NCI-H2081 (cell line): ENCODE measurements around the gene RAB17.

Experiments used
- DNase-seq, 2 experiments: peaks; one replicate each; lab custom pipeline; 2025; lab: John Stamatoyannopoulos, UW

RAB17 gene

DNA sequence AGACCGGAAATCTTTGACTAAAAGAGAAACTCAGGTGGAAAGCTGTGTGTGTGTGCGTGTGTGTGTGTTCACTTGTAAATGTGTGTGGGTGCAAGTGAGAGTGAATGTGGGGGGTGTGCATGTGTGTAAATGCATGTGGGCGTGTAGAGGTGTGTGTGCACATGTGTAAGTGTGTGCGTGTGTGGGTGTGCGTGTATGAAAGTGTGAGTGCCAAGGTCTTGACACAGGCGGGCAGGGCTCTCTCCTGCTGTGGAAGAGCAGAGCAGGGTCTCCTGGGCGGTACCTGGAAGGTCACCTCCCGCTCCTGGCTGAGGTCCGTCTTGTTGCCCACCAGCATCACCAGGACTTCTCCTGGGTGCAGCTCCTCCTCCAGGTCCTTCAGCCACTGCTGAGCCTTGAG lies 13.6 kb downstream of the RAB17 start:
- DNase-seq: no peak

DNA sequence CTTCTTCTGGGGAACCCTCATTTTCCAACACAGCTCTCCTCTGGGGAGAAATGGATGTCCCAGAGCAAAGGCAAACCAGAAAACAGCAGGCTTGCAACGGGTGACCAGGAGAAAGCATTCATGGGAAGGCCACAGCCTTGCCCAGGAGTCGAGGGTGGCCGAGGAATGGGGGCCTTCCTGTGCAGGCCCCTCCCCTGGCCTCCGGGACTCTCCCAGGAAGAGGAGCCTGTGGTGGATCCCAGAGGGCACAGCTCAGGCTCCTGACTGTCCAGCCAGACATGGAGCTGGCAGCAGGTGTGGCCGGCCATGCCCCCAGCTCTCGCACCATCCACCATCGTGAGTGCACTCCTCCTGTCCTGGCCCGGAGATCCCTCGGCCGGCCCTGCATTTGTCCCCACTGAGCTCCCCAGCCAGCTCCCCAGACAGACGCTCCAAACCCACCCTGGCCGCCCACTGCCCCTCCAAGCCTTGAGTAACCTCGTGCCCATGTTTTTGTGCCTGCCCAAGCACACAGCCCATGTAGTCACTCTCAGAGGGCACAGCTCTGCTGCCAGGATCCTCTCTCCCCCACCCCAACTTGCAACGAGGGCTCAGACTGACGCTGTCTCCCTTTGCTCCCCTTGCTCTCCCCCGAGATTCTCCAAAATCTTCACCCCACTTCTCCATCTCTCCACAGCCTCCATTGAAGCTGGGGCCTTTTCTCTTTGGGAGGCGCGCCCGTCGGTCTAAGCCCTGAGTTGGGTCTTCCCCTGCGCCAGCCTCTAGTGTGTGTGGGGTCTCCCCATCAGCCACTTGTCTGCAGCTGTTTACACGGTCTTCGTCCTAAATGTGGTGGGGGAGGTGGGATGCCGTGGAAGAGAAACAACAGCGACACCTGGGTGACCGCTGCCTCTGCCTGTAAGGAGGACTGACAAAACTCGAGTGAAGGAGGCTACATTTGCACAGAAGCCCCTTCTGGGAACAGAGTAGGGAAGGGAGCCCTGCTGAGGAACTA lies 14.4 kb downstream of the RAB17 start:
- DNase-seq: no peak

DNA sequence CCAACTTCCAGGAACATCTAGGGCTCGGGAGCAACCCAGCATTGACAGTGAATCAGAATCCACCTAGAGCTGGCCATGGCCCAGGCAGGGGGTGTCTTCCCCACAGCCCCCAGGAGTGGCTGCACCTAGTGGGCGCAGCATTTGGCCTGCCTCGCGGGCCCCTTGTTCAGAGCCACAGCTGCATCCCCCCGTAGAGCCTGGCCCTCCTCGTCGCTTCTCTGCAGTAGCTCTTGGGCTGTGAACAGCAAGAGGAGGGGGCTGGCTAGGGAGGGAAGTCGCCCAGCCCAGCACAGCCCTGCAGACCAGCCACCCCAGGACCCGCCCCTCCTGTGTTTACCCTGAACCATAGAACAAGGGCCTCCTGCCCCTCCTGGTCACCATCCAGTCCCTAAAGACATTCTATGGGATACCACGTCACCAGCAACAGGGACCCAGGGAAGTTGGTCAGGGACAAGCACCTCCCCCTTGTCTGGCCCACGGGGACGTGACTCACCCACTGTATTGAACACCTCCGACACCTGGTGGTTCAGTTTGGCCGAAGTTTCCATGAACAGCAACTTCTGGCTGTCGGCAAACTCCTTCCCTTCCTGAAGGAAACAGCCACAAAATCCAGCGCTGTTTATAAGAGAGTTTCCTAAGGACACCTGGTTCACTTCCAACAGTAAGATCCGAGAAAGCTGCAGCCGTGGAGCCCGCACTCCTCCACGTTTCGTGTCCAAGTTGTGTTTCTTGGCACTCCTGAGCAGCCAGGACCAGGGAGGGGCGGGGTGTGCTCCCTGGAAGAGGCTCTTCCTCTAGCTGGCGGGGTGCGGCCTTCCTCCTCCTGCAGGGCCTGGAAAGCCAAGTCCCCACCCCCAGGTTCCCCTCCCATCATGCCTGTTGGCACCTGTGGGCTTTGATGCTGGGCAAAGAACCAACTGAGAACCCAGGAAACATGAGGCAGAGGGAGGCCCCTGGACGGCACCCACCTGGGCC lies 15.4 kb downstream of the RAB17 start:
- DNase-seq: no peak

DNA sequence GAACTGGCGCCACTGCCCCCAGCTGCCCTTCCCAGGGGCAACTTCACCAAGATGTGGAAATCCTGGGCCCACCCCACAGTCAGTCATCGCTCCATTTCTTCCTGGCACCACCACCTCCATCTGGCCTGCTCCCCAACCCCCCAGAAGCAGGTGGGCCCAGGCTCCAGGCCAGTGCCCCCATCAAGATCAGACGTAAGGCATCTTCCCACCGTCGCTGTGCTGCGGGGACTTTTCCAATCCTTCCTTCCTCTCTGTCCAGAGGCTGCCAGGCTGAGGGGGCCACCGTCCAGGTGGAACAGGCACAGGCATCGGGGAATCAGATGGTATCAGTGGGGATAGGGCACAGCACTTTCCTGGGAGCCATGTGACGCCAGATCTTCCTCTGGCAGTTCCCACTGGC lies 16.1 kb downstream of the RAB17 start:
- no peak for DNase-seq

DNA sequence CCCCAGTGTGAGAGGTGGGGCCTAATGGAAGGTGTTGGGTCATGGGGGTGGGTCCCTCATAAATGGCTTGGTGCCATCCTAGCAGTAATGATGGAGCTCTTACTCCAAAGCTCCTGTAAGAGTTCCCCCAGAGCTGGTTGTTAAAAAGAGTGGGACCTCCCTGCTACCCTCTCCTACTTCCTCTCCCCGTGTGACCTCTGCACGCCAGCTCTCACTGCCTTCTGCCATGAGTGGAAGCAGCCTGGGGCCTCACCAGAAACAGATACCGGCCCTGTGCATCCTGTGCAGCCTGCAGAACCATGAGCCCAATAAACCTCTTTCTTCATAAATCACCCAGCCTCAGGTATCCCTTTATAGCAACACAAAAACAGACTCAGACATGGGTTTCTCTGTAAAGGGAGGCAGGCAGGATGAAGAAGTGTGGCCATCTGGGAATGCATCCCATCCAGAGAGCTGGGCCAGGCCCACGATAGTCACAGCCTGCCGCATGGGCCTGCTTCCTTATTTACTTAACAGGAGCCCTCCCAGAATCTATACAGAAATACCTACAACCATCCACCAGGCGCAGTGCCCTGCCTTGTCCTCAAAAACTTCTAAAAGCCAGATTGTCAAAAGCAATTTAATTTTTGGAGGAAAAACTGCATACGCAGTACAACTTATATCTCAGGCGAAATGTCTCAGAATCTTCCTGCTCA lies 16.7 kb downstream of the RAB17 start:
- no peak for DNase-seq

DNA sequence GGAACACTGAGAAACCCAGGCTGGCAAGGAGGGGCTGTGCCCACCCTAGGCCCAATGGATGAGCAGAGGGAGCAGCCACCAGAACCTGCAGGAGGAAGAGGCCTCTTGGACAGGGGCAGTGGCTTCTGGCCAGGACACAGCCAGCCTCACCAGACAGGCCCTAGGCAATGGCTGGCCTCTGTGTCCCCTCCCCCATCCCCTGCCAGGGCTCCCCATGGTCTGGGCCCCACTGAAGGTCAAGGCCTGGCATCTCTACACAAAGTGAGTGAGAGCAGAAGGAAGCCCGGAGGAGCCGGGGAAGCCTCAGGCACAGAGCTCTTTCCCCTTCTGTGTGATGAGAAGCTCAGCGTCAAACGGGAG lies 17.8 kb downstream of the RAB17 start:
- no peak for DNase-seq

DNA sequence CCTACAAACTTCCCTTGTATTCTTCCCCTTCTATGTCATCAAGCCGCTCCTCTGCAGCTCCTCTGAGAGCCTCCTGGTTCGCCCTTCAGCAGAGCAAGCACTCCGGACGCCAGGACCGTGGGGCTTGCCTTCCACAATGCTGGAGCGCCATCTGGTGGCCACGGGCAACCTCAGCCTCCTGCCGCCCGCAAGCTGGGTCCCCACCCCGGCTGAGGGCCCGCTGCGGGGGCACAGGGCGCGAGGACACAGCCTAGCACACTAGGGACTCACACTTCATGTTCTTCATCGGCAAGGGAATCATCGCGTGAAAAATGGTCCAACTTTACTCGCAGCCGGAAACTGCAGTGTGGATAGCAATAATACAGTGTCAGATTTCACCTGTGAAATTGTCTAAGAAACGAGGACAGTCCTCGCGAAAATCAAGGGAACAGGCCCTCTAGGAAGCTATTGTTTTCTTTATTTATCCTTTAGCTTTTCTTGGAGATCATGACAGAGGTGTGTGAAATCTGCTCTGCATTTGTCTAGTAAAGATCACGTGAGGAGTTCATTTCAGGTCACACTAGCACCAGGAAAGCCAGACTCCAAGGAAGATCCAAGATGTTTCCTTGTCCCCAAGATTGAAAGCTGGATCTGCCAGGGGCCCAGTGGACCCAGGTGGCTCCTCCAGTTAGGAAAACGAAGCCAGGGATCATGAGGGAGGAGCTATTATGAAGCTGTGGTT lies 18.4 kb downstream of the RAB17 start:
- DNase-seq: peak; percentile 76 to 86

DNA sequence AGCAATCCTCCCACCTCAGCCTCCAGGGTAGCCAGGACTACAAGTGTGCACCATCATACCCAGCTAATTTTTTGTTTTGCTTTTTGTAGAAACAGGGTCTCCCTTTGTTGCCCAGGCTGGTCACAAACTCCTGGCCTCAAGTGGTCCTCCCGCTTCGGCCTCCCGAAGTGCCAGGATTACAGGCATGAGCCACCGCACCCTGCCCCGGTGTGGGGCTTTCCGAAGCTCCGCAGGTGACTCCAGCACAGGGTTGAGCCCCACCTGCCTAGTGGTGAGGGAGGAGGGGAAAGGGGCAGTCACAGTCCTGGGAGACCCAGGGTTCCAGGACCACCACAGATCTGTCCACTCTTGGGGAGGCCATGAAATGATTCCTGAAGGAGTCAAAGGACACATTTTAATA lies 19.0 kb downstream of the RAB17 start:
- no peak for DNase-seq

DNA sequence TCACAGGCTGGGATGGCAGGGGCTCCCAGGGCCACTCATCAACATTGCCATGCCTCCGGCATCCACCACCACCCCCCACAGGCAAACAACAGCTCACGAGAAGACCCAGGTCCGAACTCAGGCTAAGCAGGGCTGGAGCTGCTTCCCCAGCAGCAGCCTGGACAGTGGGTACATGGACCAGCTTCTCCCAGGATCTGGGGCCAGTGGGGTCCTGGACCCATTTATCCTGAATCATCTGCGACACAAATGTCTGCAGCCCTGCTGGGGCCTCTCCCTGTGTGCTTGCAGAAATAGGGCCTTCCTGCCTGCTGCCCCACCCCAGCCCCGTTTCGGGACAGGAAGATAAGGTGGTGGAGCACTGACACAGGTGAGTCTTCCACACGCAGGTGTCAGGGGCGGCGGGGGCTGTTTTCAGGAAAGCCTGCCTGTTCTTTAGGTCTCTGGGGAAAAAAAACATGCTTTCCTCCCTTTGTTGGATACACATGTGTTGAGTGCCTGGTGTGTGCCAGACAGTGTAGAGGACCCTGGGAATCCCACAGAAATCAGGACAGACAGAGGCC lies 19.7 kb downstream of the RAB17 start:
- DNase-seq: no peak

DNA sequence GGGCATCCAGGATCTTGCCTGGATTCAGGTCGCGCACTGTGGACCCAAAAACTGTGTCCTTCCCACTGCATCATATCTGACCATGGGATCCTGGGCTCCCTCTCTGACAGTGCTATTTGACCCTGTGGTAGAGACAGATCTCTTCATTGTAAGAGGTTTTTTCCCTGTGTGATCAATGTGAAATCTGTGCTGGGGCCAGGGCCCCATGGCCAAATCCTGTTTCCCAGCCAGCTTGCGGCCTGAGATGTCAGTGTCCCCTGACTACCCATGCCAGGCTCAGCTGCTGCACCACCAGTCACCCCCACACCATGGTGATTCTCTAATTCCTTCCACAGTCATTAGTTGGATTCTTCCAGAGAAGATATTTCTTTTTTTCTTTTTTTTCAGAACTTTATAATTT lies 20.6 kb downstream of the RAB17 start:
- DNase-seq: no peak

DNA sequence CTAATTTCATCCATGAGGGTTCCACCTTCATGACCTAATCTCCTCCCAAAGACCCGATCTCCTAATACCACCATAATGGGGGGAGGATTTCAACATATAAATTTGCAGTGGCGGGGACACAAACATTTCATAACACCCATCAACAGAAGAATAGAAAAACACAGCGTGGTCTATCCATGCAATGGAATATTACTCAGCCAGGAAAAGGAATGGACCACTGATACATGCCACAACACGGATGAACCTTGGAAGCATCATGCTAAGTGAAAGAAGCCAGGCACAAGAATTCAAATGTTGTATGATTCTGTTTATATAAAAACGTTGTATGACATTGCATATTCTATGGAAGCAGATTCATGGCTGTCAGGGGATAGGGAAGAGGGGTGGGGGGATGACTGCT lies 21.5 kb downstream of the RAB17 start:
- no peak for DNase-seq

DNA sequence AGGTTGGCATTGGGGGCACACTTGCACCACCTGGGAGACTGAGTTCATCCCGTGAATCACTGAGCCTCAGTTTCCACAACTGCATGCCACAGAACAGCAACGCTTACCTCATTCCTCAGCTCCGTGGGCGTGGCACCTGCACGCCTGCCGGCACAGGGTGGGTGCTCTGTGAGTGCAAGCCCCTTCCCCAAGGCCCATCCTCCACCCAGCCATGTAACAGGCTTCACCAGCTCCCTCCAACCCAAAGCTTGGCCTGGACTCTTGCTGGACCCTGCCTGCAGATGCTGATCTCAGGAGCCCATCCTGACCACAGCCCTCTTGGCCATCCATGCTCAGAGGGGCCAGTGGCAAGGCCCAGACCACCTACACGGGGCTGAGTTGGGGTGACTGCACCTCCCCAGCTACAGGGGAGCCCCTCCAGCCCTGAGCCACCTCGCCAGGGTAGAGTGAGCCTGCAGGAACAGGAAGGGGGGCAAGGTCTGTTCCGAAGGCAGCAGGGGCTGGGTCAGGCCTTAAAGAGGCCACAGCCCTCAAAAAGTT lies 22.3 kb downstream of the RAB17 start:
- DNase-seq: no peak

DNA sequence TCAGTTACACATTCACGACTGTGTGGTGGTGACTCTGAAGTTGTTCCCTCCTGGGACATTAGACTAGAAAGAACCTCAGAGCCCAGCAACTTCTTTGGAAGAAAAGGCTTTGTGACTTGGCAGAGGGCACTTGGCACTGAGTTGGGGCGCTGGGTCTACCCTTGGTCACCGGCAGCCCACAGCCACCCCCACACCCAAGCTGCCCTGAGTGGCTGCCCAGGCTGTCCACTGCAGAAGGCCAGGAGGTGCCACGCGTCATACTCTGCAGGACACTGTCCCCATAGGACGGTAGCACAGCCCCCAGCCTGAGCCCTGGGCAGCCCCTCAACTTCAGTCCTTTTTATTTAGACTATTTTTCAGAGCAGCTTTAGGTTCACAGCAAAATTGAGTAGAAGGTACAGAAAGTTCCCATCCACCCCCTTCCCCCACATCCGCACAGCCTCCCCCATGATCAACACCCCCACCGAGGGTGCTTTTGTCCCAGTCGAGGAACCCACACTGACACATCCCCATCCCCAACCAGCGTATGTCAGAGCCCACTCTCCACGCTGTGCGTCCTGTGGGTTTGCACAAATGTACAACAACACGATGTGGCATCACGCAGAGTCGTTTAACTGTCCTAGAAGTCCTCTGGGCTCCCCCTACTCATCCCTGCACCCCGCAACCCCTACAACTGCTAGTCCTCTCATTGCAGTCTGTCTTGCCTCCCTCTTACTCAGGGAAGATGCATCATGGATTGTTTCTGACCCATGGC lies 23.1 kb downstream of the RAB17 start:
- DNase-seq: no peak

DNA sequence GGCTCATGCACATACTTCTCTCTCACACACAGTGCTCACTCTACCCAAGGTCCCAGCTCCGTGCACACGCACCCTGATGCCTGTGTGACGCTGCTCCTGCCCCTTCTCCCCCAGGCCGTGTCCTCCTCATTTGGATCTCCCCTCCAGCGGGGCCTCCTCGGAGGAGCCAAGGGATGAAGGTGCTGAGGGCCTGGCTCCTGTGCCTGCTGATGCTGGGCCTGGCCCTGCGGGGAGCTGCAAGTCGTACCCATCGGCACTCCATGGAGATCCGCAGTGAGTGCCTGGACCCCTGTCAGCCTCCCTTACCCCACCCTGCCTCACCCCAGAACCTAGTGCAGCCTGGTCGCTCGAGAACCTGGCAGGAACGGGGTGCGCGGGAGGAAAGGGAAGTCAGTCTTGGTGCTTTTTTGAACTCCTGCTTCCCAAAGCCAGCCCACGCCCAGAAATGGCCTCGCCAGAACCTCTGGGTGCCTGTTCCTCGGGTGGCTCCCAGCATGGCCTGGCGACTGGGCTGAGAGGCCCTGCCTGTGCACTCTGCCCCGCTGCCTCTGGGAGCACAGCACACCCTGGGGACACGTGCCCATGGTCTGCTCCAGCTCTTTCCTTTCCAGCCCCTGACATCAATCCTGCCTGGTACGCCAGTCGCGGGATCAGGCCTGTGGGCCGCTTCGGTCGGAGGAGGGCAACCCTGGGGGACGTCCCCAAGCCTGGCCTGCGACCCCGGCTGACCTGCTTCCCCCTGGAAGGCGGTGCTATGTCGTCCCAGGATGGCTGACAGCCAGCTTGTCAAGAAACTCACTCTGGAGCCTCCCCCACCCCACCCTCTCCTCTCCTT lies 23.9 kb downstream of the RAB17 start, which contains the start of gene PRLH:
TSS of gene PRLH (plus strand) at position 174 of the 835 bp plus-strand sequence. CDS start at position 174, 0 bp downstream.
- DNase-seq: no peak

DNA sequence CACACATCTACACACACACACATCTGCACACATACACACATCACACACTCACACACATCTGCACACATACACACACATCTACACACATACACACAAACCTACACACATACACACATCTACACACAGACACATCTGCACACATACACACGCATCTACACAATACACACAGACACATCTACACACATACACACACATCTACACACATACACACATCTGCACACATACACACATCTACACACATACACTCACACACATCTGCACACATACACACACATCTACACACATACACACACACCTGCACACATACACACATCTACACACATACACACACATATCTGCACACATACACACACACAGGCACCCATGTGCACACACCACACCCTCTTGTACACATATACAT lies 24.6 kb downstream of the RAB17 start:
- DNase-seq: no peak

DNA sequence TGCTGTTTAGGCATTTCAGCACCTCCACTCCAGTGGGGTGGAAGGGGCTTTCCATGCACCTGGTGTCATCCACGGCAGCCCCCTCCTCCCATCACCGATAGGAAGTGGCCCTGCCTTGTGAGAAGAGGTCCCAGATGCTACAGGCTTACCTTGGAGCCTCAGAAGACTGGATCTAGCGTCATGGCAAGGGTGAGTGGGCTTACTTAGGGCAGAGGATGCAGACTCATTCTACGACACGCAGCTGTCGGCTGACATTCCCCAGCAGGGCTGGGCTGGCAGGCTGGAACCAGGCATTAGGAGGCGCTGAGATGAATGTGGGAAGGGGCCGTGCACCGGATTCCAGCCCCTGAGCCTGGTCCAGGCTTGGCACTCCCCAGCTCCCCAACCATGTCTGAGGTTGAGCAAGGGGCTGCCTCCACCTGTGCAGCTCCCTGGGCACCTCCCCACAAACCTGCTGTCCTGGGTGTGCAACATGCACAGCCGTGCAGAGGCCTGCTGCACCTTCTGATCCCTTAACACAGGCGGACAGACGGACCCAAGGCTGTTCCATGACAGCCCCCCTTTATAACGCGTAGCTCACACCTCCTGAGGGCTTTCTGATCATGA lies 25.9 kb downstream of the RAB17 start:
- DNase-seq: no peak

DNA sequence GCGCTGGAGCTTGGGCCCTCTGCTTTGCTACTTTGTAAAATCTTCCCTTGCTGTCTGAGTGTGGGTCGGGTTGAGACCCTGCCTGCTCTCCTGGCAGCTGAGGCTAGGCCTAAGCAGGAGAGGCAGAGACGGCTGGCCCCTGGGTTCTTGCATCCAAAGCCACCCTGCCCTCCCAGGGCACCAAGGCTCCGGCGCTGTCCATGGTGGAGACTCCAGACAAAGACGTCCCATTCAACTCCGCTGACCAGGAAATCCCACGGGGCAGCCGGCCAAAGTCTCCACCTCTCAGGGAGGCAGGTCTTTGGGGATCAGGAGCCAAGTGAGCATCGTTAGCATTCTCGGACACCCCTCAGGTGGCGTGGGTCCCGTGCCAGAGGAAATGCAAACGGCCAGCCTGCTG lies 26.7 kb downstream of the RAB17 start:
- DNase-seq: no peak

DNA sequence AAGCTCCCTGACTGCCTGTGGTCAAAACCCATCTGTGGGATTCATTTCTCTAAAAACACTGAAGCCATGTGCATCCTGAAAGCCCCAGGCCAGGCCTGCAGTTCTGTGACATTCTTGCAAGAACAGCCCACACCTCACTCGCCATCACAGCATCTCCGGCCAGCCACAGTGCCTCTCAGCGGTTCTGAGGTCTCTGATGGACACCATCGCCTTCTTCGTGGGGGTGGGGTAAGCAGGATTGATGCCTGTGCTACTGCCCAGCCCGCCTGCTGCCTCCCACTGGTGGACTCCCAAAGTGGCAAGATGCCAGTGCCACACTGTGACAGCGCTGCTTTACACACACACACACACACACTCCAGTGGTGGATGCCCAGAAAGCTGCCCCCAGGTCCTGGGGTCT lies 29.3 kb downstream of the RAB17 start:
- no peak for DNase-seq
